ENCODE results near the gene FOXP4.

Gene FOXP4, protein sequence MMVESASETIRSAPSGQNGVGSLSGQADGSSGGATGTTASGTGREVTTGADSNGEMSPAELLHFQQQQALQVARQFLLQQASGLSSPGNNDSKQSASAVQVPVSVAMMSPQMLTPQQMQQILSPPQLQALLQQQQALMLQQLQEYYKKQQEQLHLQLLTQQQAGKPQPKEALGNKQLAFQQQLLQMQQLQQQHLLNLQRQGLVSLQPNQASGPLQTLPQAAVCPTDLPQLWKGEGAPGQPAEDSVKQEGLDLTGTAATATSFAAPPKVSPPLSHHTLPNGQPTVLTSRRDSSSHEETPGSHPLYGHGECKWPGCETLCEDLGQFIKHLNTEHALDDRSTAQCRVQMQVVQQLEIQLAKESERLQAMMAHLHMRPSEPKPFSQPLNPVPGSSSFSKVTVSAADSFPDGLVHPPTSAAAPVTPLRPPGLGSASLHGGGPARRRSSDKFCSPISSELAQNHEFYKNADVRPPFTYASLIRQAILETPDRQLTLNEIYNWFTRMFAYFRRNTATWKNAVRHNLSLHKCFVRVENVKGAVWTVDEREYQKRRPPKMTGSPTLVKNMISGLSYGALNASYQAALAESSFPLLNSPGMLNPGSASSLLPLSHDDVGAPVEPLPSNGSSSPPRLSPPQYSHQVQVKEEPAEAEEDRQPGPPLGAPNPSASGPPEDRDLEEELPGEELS

DNA sequence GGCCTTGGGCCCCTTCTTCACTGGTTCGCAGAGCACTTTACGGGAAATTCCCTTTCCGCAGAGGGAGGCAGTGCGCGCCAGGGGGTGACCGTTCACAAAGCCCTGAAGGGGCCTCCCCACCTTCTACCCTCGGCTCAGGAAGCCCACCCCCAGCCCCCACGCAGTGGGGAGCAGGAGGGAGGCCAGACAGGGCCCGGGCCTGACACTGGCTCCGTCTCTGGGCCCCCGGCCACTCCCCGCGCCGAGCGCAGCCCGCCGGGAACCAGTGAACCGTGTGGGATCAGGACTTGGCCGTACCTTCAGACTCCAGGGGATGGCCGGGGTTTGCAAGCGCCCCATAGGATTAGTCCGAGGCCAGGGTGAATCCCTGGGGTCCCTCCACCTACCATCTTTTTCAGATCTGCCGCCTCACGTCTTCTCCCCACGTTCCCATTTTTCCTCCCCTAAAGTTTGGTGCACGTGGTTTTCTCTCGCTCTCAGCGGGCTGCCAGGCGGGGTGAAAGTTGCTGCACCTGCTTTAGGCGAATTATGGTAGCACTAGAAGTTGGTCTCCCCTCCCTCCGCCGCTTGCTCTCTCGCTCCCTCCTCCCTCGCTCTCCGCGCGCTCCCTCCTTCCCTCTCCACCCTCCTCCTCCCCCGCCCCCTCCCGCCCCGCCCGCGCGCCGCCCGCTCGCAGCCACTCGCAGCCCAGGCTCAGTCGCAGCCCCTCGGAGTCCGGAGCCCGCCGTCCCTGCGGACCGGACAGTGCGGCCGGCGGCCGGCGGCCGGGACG, at the start of gene FOXP4:
FOXP4 (plus strand) TSS at position 679 of the 772 bp plus-strand sequence. CDS start 19,380 bp downstream, outside the sequence.
- in situ Hi-C loops (cut with HindIII; ENCODE audit: low sequenced_read_pairs): no loop called here

DNA sequence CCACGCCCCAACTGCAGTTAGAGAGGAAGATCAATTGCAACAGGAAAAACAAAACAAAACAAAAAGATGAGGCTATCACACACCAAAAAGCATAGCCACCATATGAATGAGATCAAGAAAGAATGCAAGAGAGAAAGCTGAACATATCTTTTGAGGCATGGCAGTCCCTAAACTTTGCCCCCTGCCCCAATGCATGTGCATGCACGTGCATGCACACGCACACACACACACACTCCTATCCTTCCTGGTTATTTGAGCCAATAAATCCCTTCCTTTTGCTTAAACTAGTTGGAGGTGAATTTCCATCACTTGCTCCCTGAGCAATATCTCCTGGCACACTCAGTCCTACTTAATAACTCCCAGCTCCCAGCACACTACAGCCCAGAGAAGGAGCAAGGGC, 48.6 kb upstream of the FOXP4 start:
- in situ Hi-C loops (cut with HindIII; ENCODE audit: low sequenced_read_pairs): no loop called here

DNA sequence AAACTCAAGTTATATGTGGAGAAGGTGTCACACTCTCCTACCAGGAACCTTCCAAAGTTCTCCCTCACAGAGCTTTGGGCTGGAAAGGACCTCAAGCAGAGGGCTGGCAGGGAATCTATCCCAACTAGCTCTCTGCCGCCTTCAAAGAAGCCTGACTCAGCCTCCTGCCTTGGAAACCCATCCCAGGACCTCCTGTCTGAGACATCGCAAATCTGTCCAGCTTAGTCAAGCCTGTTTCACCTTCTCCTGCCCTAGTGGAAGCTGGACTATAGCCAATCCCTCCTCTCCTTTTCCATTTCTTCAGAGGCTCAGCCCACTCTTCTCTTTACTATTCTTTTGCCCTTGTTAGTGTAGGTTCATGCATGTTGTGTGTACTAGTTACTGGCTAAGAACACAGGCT, 48.2 kb upstream of the FOXP4 start:
- in situ Hi-C loops (cut with HindIII; ENCODE audit: low sequenced_read_pairs): no loop called here

DNA sequence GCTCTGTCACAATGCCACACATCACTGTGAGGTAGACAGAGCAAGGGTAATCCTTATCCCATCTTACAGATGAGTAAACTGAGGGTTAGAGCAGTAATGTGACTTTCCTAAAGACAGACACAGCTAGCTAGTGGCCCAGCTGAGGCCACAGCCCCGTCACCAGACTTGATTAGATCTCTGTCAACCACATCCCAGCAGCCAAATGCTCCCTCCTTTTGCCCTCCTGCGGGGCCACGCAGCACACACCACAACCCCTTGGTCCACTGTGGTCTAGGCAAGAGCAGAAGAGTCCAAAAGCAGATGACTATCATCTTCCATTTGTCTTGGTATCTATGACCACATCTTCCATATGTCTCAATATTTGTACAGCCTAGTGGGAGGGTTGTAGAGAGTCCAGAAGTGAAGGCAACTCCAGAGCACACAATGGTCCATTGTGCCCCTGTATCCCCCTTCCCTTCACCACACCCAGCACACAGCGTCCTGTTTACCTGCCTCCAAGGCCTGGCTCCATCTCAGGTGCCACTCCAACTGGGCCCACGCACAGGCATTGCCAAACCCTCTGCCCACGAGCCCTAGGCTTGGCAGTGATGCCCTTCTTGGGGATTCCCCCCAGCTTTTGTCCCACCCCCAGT, 47.1 kb upstream of the FOXP4 start:
- in situ Hi-C loops (cut with HindIII; ENCODE audit: low sequenced_read_pairs): no loop called here

DNA sequence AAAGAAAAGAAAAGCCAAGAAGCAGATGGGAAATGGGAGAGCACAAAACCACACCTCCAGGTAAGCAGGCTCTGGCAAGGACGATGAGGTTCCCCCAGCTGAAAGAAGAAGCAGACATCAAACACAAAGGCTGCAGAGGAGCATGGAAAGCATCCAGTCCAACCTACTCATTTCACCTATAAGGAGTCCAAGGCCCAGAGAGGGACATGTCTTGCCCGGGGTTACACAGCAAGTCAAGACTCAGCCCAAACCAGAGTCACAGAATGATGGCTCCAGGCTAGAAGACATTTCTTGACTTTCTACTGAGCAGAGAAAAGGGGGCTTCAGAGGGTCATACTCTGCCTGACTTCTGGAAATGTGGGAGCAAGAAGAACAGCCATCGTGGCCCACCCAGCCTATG, 45.6 kb upstream of the FOXP4 start:
- in situ Hi-C loops (cut with HindIII; ENCODE audit: low sequenced_read_pairs): no loop called here

DNA sequence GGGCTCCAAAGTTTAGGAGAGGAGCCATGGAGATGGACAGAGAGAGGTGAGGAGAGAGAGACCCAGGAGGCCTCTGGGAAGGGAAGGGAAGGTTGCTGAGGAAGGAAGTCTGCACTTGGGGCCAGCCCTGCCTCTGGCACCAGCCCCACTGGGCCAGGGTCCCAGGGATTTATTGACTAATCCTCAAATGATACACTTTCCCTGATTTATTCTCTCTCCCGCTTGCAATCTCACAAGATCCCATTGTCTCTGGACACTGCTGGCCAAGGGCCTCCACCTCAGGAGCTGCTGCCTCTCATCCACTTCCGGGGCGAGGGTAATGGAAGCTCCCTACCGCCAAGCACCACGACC, 43.6 kb upstream of the FOXP4 start:
- in situ Hi-C loops (cut with HindIII; ENCODE audit: low sequenced_read_pairs): no loop called here

DNA sequence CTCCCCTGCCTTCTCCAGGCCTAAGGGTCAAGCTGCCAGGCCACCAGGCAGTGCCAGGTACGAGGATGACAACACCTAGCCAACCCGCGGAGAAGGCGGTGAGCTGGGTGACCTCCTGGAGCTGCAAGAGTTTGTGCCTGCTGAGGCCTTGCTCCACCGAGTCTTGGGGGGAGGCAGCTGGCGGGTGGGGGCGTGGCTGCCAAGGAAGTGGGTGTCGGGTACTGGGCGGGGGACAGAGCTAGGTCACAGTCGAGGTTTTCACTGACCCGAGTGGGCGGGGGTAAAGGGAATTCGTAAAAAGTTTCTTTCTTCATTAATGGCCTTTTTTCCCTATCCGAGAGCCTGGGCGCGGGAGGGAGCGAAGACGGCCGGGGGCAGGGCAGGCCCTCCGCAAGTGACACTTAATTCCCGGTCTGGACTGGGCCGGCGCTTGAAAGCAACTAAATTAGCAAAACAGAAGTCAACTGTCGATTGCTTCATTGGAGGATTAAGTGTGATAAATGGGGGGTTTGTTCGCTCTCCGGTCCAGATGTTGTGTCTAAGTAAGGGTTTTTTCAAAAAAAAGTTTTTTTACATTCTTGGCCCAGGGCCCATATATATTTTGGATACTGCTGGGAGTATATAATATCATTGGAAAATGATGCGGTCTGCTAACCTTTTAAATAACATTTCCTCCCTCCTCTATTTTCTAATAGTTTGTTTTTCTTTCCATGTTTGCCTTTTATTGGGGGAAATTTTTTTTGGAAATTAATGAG, 43.1 kb upstream of the FOXP4 start:
- in situ Hi-C loops (cut with HindIII; ENCODE audit: low sequenced_read_pairs): no loop called here

DNA sequence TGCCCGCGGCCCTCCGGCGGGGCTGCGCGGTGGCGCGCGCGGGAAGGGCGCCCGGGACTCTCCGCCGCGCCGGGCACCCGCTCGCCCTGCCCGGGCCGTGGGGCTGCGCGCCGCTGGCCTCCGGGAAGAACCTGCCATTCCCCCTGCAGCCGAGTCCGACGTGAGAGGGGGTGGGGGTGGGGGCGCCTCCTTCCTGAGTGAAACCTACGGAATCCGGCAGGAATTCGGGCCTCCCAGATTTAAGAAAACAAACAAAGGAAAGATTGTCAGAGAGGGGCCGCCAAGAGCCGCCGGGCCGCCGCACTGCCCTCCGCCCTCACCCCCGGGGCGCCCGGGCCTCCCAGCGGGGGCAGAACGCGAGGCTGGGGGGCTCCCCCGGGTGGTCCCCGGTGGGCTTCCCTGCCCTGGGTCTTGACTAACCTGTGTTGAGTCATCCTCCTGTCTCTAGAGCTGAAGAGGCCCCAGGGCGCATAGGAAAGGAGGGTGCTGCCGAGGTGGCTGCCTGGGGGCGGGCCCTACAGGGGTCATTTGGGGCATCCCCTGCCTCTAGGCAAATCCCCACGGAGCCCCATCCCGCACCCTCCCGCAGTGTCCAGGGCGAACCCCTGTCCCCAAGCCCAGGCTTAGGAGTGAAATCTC, 42.2 kb upstream of the FOXP4 start:
- in situ Hi-C loops (cut with HindIII; ENCODE audit: low sequenced_read_pairs): no loop called here

DNA sequence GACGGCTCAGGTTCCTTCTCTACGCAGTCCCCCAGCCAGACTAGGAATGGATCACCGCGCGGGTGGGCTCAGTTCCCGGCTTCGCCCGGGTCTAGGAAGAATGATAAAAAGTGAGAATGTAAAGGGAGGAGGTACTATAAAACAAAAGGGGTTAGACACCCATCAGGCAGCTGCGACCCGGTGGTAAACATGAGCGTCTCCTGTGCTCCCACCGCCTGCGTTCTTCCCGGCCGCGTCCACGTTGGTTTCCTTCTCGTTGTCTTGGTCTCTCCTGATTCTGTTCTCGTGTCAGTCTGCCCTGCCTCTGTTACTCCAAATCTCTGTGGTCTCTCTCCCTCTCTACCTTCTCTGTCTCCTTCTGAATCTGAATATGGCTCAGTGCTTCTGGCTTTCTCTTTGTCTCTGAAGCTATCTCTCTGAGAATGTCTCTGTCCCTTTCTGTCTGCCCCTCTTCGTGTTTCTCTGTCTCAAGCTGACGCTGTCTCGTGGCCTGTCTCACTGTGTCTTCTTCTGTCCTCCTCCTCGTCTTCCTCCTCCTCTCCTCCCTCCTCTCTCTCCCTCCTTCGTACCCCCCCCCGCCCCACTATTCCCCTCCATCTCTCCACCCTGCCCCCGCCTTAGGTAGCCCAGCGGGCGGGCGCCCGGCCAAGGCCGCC, 41.6 kb upstream of the FOXP4 start:
- in situ Hi-C loops (cut with HindIII; ENCODE audit: low sequenced_read_pairs): loop anchor here (5.0 kb wide), 3 partner anchors 32 to 88 kb away; no protein-coding TSS in a partner anchor

DNA sequence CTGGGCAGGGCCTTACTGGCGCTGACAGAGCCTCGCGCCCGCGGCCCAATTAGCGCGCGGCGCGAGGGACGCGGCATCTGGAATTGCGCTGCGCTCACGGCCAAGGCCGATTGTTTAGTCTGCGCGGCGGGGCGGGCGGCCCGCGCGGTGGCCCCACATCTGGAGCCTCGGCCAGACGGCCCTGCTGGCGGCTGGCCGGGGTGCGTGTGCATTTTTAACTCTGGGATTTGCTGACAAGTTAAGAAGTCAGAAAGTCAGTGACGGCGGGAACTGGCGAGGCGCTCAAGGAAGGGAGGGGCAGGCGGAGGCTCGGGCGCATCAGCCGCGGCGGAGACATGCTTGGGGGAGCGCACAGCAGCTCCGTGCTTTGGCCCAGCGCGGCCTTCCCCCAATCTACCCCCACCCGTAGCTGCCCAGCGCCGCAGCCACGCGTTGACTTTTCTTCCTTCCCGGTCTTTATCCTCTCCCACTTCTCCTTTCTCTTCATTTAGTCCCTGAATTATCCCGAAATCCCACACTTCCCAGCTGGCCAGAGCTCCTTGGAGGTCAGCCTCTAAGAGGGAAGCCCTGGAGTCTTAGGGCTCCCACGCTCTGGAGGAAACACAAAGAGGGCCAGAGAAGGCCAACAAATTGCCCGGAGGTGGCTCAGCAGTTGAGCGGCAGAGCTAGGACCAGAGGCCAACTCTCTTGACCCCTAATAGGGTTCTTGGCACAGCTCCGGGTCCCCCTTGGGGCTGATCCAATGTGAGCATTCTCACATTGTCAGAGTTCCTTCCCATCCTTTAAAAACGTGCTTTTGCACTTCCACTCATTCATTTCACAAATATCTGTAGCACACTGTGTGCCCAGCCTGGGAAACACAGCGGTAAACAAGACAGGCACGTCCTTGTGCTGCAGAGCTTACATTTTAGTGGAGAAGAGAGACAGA, 40.8 kb upstream of the FOXP4 start:
- in situ Hi-C loops (cut with HindIII; ENCODE audit: low sequenced_read_pairs): loop anchor here (5.0 kb wide), 3 partner anchors 33 to 87 kb away; no protein-coding TSS in a partner anchor

DNA sequence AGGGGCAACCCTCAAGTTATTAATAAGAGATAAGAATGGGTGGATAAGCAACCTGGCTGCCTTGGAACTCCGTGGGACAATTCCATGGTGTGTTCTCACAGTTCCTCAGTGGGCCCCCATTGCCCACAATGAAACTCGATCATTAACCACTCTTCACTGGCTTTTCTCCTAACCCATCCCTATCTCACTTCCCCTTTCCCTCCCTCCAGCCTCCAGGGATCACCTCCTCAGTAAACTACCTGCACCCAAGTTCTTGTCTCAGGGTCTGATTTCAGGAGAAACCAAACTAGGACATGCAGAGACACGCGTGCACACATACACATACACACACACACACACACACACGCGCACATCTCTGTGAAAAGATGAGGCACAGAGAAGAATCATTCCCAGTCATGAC, 37.7 kb upstream of the FOXP4 start:
- in situ Hi-C loops (cut with HindIII; ENCODE audit: low sequenced_read_pairs): loop anchor here (5.0 kb wide), 3 partner anchors 36 to 84 kb away; no protein-coding TSS in a partner anchor

DNA sequence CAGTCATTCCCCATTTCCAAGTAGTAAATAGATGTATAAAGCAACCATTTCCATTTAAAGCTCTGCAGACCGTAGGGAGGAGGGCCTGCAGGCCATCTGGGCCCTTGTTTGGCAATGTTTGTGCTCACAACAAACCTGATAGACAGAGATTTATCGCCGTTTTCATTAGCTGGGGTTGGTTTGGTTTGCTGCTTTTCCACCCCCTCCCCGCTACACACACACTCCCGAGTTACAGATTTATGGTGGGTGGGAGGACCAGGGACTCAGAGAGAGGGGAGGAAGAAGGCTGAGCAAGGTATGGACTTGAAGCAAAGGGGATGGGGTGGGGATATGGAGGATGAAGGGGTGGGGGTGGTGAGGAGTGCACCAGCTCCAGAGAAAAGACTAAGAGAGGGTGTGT, 36.6 kb upstream of the FOXP4 start:
- in situ Hi-C loops (cut with HindIII; ENCODE audit: low sequenced_read_pairs): loop anchor here (5.0 kb wide), 3 partner anchors 37 to 83 kb away; no protein-coding TSS in a partner anchor

DNA sequence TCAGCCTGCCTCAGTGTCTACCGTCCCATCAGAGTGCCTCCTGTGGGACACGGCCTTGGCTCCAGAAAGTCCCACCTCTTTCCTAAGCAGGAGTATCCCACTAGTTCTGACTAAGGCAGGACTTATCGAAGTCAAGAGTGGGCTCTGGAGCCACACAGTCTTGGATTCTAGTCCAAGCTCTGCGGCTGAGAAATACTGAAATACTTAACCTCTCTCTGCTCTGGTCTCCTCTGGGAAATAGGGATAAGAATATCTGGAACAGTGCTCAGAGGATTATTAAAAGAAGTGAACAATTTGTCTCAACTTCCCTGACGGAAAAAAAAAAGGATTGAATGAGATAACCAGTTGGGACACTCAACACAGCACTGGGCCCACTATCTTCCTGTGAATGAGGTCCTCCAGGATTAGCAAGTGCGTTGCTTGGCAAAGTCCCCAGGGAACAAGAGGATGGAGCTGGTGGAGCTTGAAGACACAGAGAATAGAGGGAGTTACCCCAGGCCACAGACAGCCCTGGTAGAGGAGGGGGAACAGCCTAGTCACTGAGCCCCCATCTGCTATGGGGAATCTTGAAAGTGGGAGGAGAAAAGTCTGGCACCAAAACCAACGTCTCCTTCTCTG, 34.6 kb upstream of the FOXP4 start:
- in situ Hi-C loops (cut with HindIII; ENCODE audit: low sequenced_read_pairs): no loop called here

DNA sequence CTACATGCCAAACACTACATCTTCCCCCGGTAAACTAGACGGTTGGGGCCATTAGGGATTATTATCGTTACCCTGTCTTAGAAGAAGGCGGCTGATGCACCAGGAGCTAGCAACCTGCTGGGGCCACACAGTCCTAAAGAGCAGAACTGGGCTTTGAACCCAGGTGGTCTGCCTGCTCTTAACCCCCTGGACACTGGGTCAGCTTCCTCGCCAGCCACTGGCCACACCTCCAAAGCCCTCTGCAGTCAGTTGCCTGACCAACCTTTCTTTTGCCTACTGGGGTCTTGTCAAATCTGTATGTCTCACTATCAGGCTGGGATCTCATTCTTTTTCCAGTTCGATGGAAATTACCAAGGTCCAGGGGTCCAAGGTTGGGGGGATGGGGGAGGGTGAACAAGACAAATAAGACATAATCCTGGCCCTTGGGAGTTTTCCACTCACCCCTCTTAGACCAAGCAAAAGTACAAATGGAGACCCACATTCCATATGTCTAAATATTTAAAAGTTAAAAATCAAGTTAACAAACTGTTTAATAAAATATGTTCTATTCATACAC, 34.0 kb upstream of the FOXP4 start:
- in situ Hi-C loops (cut with HindIII; ENCODE audit: low sequenced_read_pairs): no loop called here

DNA sequence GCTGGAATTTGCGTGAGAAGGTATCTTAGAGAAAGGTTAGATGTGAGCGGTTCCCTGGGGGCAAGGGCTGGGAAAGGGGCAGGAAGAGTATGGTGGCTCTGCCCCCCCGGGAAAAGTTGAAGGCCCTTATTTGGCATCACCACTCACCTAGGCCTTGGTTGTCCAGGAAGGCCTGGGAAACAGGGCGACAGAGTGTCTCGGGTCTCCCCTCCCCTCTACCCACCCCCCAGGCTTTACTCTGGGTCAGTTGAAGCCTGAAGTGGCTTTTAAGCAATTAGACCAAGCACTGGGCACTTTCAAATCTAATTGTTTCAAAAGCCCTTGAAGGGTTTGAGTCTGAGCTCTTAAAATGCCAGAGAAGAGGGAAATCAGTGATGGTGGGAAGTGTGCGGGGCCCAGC, 30.2 kb upstream of the FOXP4 start:
- in situ Hi-C loops (cut with HindIII; ENCODE audit: low sequenced_read_pairs): no loop called here

DNA sequence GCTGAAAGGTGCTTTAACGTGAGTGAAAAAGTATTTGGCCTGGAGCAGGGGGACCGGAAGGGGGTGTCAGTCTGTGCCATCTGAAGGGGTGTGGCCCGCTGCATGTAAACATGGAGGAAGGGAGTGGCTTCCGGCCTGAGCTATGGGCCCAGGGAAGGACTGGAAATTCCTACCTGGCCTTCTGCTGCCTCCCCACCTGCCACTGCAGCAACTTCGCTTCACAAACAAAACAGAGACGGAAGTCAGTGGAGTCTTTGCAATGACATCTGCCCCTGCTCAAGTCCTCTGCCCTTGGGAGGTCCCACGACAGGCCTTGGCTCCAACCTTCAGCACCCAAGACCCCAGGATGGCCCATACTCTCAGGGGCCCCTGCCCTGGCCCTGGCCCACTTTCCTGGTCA, 28.1 kb upstream of the FOXP4 start:
- in situ Hi-C loops (cut with HindIII; ENCODE audit: low sequenced_read_pairs): no loop called here

DNA sequence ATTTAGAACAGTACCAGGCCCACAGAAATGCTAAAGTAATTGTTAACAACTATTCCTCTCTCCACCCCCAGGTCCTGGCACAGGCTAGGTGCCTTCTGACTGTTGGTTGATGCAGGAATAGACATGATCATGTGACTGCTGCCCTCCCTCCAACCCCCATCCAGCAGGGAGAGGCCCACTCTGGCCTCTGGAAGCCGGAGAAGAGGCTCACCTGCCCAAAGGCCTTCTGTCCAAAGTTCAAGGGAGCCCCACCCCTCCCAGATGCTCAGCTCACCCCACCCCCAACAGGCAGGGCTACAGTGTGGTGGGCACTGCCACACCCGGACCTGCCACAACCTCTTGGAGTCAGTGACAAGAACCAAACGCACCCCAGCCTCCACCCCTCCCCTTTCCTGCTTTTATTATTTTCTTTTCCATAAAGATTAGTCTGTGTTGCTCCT, 26.9 kb upstream of the FOXP4 start:
- in situ Hi-C loops (cut with HindIII; ENCODE audit: low sequenced_read_pairs): no loop called here

Measured in endothelial cell of hepatic sinusoid (primary cell).